ELF-1 (cell line): Measurements from ENCODE around the gene GTF2H4.
"Not testable (repeated sequence)": the region's sequence is repeated elsewhere in the genome, so short reads cannot be mapped to it uniquely, and the experiment has no call there.

ENCODE experiments used
- DNase-seq: peaks from one replicate; pipeline ENCODE4 v3.0.0-alpha.2; 2016; ENCODE audit warnings: low read depth, low spot score

GTF2H4 gene

DNA sequence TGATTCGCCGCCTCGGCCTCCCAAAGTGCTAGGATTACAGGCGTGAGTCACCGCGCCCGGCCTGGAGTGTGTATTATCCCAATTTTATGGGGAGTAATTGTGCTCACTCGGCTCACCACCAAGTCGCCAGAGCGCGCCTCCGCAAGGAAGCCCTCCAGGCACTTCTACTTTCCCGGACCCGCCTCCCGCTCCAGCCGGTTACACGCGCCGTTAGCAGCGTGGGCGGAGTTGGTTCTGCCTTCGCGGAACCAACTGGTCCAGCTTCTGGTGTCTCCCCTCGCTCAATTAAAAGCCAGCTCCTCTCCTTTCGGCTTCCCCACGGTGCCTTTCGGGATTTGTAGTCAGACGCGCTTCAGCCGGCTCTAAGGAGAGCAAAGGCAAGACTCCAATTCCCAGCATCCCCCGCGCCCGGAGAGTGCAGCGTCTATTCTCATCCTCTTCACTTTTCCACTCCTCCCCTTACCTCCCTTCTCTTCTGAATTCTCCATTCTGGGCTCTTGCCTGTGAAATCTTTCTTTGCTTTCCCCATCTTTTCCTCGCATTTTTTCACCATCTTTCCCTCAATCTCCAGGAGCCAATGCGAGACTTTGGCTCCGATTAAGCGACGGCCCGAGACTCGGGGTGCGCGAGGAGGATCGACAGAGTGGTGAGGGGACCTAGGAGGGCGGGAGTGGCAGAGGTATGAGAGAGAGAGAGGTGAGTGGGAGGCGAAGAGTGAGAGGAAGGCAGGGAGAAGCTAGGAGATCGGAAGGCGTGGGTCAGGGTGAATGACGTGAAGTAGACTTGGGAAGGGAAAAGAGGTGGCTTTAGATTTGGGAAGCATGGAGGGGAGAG, at the start of gene GTF2H4:
GTF2H4 (plus strand) TSS at position 450 of the 834 bp plus-strand sequence.
- peak; percentile 99 for DNase-seq

DNA sequence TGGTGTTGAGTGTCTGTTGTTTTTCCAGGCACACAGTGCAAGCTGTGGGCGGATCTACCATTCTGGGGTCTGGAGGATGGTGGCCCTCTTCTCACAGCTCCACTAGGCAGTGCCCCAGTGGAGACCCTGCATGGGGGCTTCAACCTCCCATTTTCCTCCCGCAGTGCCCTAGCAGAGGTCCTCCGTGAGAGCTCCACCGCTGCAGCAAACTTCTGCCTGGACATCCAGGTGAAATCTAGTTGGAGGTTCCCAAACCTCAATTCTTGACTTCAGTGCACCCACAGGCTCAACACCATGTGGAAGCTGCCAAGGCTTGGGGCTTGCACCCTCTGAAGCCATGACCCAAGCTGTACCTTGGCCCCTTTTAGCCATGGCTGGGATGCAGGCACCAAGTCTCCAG, 48.3 kb upstream of the GTF2H4 start:
- not testable (repeated sequence) for DNase-seq

DNA sequence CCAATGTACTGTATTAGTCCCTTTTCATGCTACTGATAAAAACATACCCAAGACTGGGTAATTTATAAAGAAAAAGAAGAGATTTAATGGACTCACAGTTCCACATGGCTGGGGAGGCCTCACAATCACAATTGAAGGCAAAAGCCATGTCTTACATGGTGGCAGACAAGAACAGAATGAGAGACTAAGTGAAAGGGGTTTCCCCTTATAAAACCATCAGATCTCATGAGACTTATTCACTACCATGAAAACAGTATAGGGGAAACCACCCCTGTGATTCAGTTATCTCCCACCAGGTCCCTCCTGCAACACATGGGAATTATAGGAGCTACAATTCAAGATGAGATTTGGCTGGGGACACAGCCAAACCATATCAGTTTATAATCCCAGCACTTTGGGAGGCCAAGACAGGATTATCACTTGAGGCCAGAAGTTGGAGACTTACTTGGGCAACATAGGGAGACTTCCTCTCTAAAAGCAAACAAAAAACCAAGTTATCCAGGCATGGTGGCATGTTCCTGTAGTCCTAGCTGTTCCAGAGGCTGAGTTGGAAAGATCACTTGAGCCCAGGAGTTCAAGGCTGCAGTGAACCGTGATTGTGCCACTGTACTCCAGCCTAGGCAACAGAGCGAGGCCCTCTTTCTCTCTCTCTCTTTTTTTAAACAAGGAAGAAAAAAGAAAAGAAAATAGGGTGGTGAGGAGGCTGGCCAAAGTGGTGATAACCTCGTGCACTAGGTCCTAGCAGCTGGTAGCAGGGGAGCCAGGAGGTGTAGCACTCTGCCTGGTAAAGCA, 46.6 kb upstream of the GTF2H4 start:
- no peak for DNase-seq

DNA sequence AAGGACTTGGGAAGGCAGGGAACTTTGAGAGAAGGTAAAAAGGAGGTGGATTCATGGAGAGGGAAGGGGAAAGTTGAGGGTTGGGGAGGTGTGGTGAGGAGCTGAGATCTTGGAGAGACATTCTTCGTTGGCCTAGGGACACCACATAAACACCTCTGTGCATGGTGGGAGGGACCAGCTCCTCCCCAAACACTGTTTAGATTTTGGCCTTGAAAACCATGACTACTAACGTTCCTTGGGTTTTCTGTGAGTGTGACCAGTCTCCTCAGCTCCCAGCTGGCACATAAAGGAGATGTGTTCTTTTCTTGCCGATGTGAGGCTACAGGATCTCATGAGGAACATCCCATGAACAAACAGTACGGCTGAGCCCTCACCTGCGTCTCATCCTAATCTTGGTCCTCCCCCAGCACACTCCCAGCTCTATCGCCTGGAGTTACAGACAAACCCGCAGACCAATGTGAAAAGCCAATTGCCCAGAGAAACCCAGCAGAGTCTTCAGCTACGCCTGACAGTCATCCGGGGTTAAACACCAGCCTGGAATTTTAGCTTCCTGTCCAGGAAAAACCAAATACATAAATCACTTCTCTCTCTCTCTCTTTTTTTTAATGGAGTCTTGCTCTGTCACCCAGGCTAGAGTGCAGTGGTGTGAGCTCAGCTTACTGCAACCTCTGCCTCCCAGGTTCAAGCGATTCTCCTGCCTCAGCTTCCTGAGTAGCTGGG, 45.7 kb upstream of the GTF2H4 start:
- no peak for DNase-seq

DNA sequence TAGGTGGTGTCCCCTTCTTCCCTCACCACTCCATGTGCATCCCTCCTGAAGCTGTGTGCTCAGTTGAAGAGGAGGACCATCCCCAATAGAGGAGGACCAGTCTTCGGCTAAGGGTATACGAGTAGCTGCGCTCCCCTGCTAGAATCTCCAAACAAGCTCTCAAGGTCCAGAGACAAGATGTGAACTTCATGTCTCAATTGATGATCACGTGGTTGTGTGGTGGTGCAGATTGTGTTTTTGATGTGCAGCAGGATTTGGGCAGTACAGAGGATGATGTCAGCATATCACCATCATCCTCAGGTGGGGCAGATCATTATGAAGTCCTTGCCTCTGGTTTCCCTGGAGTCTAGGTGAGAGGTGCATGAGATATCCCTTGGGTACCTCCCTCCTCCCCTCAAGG, 43.7 kb upstream of the GTF2H4 start:
- no peak for DNase-seq

DNA sequence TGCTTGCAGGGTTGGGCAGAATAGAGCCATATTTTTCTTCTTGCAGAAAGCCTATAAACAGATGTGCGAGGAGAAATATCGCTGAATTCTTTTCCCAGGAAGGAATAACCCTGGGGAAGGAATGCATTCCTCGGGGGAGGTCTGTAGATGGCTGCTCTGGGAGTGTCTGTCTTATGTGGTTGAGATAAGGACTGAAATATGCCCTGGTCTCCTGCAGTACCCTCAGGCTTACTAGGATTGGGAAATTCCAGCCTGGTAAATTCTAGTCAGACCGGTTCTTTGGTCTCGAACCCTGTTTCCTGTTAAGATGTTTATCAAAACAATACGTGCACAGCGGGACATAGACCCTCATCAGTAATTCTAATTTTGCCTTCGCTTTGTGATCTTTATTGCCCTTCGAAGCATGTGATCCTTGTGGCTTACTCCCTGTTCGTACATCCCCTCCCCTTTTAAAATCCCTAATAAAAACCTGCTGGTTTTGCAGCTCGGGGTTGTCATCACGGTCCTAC, 38.7 kb upstream of the GTF2H4 start:
- peak; percentile 42 for DNase-seq

DNA sequence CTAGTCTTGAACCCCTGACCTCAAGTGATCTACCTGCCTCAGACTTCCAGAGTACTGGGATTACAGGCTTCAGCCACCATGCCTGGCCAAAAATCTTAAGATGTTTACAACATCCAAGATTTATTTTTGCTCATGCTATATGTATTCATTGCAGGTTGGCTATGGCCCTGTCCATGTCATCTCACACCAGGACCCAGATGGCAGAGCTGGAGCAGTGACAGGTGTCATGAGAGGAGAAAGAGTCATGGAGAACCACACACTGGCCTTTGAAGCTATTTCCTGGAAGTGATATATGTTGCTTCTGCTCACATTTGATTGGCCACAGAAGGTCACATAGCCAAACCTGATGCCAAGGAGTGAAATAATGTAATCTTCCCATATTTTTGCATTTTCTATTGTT, 37.5 kb upstream of the GTF2H4 start:
- no peak for DNase-seq

DNA sequence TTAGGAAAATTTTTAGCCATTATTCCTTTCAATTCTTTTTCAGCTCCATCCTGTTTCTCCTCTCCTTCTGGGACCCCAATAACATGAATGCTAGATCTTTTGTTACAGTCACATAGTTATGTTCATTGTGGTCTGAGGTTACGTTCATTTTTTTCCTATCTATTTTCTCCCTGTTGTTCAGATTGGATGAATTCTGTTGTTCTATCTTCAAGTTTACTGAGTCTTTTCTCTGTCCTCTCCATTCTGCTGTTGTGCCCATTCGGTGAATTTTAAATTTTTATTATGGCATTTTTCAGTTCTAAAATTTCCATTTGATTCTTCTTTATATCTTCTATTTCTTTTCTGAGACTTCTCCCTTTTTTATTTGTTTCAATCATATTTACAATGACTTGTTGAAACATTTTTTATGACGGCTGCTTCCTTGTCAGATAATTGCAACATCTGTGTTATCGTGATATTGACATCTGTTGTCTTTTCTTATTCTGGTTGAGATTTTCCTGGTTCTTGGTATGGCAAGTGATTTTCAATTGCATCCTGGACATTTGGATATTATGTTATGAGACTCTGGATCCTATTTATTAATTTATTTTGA, 36.3 kb upstream of the GTF2H4 start:
- no peak for DNase-seq

DNA sequence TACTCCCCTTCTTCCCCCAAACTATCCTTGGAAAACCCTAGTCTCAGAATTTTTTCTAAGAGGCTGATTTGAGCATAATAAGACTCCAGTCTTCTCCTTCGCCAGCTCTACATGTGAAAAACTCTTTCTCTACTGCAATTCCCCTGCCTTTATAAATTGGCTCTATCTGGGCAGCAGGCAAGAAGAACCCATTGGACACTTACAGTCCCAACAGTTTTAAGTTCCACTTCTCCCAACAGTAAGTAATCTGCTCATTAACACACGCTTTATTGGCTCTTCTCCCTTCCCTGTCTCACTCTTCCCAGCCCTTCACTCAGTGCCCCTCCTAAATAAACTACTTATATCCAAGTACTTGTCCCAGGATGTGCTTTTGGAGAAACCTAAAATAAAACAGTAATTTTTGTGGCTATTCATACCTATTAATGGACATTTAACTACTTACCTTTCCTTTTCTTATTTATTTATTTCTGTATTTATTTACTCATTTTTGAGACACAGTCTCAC, 34.8 kb upstream of the GTF2H4 start:
- no peak for DNase-seq

DNA sequence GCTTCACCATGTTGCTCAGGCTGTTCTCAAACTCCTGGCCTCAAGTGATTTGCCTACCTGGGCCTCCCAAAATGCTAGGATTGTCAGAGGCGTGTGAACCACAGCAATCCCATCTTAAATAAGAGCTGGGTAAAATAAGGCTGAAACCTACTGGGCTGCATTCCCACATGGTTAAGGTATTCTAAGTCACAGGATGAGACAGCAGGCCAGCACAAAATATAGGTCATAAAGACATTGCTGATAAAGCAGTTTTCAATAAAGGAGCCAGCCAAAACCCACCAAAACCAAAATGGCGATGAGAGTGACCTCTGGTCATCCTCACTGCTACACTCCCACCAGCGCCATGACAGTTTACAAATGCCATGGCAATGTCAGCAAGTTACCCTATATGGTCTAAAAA, 34.2 kb upstream of the GTF2H4 start:
- not testable (repeated sequence) for DNase-seq

DNA sequence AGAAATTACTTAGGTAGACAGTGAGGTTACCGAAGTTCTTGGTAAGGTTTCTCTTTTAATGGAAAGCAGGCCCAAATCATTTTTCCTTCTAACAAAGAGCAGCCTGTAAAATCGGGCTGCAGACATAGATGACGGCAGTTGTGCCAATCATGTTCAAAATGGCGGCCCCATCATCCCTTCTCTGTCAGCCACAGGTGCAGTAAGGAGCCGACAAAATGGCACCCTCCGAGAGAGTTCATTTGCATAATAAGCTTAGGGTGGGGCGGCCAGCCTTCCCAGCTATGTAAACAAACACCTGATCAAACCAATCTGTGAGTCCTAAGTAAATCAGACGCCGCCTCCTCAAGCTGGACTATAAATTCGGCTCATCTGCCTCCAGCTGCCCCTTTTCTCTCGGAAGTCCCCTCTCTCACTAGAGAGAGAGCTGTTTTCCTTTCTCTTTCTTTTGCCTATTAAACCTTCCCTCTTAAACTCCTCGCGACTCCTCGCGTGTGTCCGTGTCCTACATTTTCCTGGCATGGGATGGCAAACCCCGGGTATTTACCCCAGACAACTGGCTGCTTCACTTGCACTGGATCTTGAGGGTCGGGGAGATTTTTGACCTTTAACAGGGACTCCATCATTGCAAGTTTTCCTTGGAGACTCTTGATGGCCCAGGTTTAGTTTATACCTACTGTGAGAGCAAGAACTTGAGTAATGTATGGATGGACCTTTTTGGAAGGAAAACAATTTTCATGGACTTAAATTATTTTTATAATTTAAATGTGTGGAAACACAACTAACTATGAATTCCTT, 32.6 kb upstream of the GTF2H4 start:
- DNase-seq: peak; percentile 39

DNA sequence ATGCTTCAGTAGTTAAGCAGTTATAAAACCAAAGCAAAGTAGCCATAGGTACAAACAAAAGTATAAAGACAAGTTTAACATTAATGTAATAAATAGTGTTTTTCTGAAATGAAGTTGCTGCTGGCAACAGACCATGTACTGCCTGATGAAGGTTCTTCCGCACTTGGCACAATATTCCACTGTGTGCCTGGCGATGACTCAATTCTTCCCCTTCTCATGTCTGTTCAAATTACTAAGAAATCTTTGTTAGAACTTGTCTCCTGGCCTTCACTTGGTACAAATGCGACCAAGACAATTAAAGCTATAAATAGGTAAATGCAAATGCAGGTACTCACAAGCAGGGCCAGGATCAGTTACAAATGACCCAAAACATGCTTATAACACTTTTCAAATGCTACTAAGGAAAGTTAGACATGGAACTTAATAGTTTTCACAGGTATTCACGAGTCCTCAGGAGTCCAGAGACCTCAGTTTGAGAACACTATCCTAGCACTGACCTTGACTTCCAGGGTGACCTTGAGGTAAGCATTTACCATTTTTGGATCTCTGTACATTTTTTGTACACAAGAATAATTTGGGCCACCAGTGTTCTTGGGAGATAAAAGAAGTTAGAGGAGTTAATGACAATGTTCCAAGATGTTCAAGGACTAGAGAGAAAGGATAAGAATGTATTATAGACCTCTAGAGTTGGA, 31.8 kb upstream of the GTF2H4 start:
- DNase-seq: no peak

DNA sequence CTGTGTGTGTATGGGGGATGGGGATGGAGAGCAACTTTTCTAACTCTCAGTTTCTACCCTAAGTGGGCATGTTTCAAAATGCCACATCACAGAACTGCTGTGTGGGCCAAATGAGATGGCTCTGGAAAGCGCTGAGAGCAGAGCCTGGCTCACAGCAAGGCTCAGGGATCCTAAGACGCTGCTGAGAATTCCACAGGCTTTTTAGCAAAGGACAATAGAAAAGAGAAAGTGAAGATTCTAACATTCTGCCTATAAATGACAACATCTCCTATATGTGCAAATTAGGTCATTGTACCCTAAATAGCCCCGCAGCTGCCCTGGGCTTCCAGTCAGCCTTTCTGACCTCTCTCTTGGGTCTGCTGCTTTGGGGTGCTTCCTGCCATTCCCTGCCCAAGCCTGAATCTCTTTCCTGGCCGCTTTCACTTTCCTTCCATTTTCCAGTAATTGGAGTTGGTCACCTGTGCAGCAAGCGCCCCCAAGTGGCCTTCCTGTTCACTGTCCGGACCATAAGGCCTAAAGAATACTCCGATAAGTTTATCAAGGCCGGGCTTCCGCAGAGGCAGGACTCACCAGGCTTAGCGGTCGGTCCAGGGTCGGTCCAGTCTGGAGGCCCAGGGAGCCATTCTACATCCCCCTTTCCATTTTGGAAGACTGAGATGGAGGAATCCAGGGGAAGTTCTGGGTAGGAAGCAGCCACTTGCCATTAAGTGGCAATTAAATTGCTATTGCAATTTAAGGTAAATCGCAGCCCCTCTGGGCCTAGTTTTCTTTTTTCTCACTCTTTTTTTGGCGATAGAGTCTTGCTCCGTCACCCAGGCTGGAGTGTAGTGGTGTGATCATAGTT, 30.4 kb upstream of the GTF2H4 start:
- DNase-seq: peak; percentile 92

DNA sequence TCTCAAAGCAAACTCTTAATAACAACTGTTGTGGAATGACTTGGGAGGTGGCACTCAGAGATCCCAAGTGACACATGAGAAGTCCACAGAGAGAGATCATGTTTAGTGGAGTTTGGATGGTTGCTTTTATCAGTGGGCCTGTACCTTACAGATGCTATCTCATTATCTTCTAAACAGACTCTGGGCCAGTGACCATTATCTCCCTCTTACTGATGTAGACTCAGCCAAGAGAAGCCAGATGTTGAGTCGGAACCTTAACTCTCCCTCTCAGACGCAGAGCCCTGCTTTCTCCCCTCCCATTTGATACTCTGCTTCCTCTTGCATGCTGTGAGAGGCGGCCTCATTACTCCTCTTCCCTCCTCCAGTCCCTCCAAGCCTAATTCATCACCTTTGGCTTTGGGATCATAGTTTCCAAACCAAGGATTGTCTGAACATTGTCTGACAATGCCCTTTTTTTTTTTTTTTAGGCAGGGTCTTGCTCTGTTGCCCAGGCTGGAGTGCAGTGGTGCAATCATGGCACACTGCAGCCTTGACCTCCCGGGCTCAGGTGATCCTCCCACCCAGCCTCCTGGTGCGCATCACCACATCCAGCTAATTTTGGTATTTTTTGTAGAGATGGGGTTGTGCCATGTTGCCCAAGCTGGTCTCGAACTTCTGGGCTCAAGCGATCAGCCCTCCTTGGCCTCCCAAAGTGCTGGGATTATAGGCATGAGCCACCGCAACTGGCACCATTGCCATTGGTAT, 28.2 kb upstream of the GTF2H4 start:
- no peak for DNase-seq

DNA sequence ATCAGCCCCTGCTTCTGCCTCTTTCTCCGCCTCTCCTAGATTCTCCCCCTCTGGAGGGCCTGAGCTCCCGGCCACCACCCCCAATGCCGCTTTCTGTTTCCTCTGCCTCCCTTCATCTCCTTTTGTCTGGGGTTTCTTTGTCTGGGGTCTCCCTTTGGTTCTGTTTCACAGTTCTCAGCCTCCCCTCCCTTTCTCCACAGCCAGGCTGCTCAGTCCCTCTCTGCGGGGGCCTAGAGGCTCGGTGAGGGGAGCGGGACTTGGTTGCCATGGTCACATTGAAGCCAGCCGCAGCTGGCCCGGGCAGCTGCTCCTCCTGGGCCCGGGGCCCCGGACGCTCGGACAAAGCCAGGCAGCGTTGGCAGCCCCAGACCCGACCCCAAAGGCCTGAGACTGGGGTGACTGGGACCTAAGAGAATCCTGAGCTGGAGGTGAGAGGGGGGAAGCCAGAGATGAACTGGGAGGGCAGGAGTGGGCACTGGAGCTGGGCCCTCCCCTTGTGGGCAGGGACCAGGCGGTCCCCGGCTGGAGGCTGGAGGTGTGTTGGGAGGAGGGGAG, 27.2 kb upstream of the GTF2H4 start:
- peak; percentile 70 for DNase-seq

DNA sequence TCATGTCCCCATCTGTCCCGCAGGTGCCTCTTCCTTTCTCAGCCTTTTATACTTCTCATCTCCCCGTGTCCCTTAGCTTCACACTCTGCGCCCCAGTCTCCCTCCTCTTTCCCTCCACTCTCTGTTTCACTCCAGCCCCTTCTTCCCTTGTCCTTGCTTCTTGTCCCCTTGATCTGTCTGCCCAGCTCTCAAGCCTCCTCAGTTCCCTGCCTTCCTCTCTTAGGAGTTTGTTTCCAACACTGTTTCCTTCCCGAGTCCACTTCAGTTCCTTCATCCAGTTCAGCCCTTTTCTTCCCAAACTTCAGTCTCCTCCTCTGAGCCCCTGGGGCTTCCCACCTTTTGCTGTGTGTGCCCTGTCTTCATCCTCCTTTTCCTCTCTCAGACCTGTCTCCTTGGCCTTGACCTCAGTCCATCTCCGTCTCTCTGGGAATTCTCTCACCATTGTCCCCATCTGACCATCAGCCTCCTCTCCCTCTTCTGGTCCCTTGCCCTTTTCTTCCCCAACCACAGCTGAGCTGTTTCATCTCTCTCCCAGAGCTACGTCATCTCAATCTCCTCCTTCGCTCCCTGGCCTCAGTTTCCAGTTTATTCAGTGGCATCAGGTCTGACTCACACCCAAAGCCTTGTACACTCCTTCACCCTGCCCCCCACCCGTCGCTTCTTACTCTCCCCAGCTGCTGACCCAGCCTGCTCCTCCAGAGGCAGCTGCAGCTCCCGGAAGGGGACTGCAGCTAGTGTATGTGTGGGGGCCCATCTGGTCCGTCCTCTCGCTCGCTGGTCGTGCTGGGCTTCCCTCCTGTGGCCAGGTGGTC, 26.4 kb upstream of the GTF2H4 start:
- peak; percentile 23 for DNase-seq

DNA sequence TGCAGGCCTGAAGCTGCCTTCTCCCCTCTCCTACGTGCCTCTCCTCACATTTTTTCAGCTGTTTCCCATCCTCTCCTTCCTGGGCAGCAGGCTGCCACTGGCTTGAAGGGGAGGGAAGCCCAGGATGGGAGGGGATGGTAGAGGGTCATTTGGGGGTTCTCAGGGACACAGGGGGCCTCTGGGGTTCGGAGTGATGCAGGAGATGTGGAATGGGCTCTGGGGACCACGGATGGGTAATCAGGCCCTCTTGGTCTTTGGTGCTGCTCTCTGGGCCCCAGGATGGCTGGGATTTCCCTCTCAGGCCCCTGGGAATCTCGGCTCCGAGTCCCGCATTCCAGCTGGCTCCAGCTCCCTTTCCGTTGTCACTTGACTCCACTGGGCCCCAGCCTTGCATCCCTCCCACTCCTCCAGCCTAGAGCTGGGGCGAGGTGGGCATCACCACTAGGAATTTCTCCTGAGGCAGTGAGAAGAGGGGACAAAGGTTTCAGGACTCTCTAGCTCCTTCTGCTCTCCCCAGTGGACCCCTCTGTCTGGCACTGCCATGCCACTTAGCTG, 25.7 kb upstream of the GTF2H4 start:
- peak; percentile 74 for DNase-seq
